Measurements from ENCODE around the gene HPSE2.

- TF ChIP-seq CTCF (IDR thresholded peaks at IDR 0.05) (no peak), EP300 (IDR thresholded peaks at IDR 0.05) (no peak)
These were observed 284.2 kb downstream of the HPSE2 start for GRCh38 chr10:98951269-98952000.

Measured in sigmoid colon (tissue), 4 donors.